Measurements from ENCODE around the gene C17orf114.
A peak's percentile ranks its signal among the peaks of the same experiment; 100 is the strongest.
"Not testable (repeated sequence)": the region's sequence is repeated elsewhere in the genome, so short reads cannot be mapped to it uniquely, and the experiment has no call there.

C17orf114 gene

DNA sequence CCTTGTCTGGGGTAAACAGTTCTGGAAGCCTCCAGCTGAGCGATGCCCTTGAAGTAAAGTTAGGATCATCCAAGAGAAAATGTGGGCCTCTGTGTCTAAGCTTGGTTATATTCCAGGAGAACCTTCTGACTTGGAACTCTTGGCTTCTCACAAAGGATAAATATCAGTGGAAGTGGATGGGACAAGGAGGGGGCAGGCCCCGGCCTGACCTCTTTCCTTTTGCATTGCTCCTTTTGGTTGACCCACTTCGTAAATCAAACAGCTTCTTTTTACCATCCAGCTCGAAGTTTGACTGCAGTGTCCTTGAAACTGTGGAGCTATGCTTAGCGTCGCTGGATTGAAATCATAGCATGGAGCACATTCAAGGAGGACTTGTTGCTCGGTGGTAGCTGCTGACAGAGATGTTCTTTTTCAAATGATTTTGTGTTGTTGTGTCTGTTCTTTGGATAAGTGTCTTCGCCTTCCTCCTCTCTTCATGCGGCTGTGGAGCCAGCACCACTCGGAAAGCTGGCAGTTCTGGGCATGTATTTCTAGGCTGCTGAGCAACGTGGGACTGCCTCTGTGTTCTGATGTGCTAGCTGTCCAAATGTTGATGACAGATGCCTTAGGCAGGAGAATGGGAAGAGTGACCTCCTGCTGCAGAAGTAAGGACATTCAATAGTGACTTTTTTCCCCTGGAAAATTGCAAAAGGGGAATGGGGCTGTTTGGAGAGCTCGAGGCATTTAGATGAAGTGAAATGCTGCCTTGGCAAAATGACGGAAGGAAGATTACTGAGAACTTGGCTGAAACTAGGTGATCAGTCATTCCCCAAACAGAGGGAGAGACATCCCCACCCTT, 35.6 kb upstream of the C17orf114 start:
- no peak for ATAC-seq (ENCODE audit: low read depth)
- DNase-seq = no peak
- H3K27ac Mint-ChIP-seq = no peak overlapping the region
- no peaks in the 10 kb centered on the region for H3K27me3 Mint-ChIP-seq
- peaks cover 50% of the 10 kb centered on the region for H3K4me1 Mint-ChIP-seq
- POLR2A ChIA-PET = no interaction called here
- H3K9me3 Mint-ChIP-seq = no peaks in the 10 kb centered on the region
- peaks cover 12% of the 10 kb centered on the region for H3K36me3 Mint-ChIP-seq
- H3K4me3 Mint-ChIP-seq = no peak overlapping the region

GRCh38 chr17:4836221-4836620, 34.1 kb upstream of the C17orf114 start:
- Mint-ChIP-seq H3K27ac (no peak overlapping the region), H3K9me3 (no peaks in the 10 kb centered on the region)
- no peak for ATAC-seq (ENCODE audit: low read depth)

GRCh38 chr17:4834681-4835020, 32.5 kb upstream of the C17orf114 start:
- DNase-seq (no peak), ATAC-seq (ENCODE audit: low read depth) (no peak)
- Mint-ChIP-seq H3K36me3 (peaks cover 12% of the 10 kb centered on the region), H3K4me1 (peaks cover 33% of the 10 kb centered on the region), H3K27me3 (no peaks in the 10 kb centered on the region), H3K27ac (peak overlapping the region; percentile 15), H3K9me3 (no peaks in the 10 kb centered on the region), H3K4me3 (peak overlapping the region; percentile 86)
- POLR2A ChIA-PET = interaction anchor here (2.0 kb wide), 1 partner anchor 125 kb away, joined by 6 read pairs; the partner anchor contains the start of gene ARRB2

More at GRCh38 chr17:4836221-4836620, 34.1 kb upstream of the C17orf114 start:
- H3K27me3 Mint-ChIP-seq = no peaks in the 10 kb centered on the region
- POLR2A ChIA-PET = no interaction called here
- peaks cover 12% of the 10 kb centered on the region for H3K36me3 Mint-ChIP-seq
- no peak for DNase-seq
- H3K4me1 Mint-ChIP-seq = peaks cover 47% of the 10 kb centered on the region
- no peak overlapping the region for H3K4me3 Mint-ChIP-seq

DNA sequence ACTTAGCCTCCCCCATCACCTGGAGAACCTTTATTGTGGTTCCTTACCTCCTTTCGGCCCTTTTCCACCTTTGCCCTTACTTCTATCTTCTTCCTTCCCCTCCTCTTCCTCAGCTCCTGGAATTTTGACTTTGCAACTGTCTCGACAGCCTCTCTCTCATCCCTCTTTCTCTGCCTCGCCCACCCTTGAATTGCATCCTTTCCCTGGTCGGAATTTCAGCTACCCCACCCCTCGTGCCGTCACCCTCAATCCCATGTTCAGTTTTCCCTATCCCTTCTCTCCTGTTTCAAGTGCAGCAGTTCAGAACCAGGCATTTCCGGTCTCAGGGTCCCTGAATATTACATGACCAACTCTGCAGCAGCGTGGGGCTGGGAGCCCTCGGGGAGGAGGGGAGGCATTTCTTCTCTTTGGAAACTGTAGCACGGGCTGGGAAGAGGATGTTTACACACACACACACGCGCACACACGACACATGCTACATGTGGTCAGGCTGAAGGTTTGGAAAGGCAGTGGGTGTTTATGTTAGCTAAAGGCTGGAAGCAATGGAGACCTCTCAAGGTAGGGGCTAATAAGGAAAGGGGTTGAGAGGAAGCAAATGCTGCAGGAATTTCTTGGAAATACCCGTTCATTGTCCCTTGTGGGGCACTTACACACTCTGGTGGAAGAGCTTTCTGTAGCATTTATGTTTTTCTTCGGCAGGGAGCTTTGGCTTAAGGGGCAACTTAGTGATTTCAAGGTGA, 32.0 kb upstream of the C17orf114 start:
- peak overlapping the region; percentile 86 for H3K4me3 Mint-ChIP-seq
- no peak for DNase-seq
- peaks cover 27% of the 10 kb centered on the region for H3K4me1 Mint-ChIP-seq
- no peaks in the 10 kb centered on the region for H3K27me3 Mint-ChIP-seq
- peaks cover 9% of the 10 kb centered on the region for H3K36me3 Mint-ChIP-seq
- no peak for ATAC-seq (ENCODE audit: low read depth)
- H3K9me3 Mint-ChIP-seq = no peaks in the 10 kb centered on the region
- peak overlapping the region; percentile 76 for H3K27ac Mint-ChIP-seq
- POLR2A ChIA-PET = interaction anchor here (0.7 to 2.0 kb wide), 4 partner anchors 26 to 124 kb away, joined by 3 to 6 read pairs (median 3); partner anchors contain the start of gene ARRB2

DNA sequence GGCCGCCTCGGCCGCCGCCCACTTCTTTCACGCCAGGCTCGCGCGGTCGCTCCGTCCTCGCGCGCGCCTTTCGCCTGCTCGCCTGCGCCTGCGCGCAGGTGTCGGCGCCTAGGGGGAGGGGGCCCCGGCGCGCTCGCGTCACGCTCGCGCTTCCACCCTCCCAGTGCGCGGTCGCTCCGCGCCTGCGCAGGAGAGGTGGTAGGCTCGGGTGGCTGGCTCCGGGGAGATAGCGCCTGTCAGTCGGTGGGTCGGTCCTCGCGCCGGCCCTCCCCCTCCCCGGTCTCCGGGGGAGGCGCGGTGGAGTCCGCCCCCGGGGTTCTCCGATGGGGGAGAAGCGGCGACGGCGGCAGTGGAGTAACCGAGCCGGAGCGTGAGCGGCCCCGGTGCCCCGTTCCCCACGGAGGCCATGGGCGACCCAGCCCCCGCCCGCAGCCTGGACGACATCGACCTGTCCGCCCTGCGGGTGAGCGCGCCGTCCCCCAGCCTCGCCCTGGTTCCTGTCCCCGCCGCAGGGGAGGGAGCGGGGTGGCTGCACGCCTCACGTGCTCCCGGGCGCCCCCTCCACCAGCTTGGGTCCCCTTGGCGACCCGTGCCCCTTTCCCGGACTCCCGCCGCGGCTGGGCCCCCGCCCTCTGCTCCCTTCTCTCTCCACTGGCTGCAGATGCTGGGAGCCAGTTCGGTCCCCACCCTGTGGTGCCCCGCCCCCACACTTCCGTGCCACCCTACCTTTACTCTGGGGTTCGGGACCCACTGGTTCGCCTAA, 31.2 kb upstream of the C17orf114 start, which contains the start of gene MINK1:
TSS of gene MINK1 (plus strand) at position 163 of the 763 bp plus-strand sequence. CDS start at position 407, 244 bp downstream.
- Mint-ChIP-seq H3K4me1 (peaks cover 27% of the 10 kb centered on the region), H3K36me3 (peaks cover 7% of the 10 kb centered on the region), H3K27me3 (no peaks in the 10 kb centered on the region), H3K4me3 (peak within 1 kb of the TSS; percentile 97), H3K27ac (peak within 1 kb of the TSS; percentile 88), H3K9me3 (no peaks in the 10 kb centered on the region)
- POLR2A ChIA-PET = interaction anchor here (0.7 to 2.0 kb wide), 4 partner anchors 26 to 123 kb away, joined by 3 to 6 read pairs (median 3); partner anchors contain the start of gene ARRB2
- DNase-seq = peak; percentile 92
- peak; percentile 92 for ATAC-seq (ENCODE audit: low read depth)

- H3K27me3 Mint-ChIP-seq; DNase-seq; H3K36me3 Mint-ChIP-seq; ATAC-seq (ENCODE audit: low read depth); H3K9me3 Mint-ChIP-seq: not testable (repeated sequence)
- Mint-ChIP-seq H3K27ac (peak overlapping the region; percentile 88), H3K4me1 (peaks cover 27% of the 10 kb centered on the region), H3K4me3 (peak overlapping the region; percentile 97)
- POLR2A ChIA-PET = interaction anchor here (1.3 to 1.5 kb wide), 2 partner anchors 25 to 44 kb away, joined by 3 read pairs; no protein-coding TSS in a partner anchor
These were observed 30.7 kb upstream of the C17orf114 start for GRCh38 chr17:4832829-4833177.

GRCh38 chr17:4827399-4827798, 25.3 kb upstream of the C17orf114 start:
- H3K9me3 Mint-ChIP-seq = no peaks in the 10 kb centered on the region
- H3K4me3 Mint-ChIP-seq = no peak overlapping the region
- H3K4me1 Mint-ChIP-seq = no peaks in the 10 kb centered on the region
- no peaks in the 10 kb centered on the region for H3K27me3 Mint-ChIP-seq
- no peak overlapping the region for H3K27ac Mint-ChIP-seq
- no peak for ATAC-seq (ENCODE audit: low read depth)
- no peak for DNase-seq
- POLR2A ChIA-PET = no interaction called here
- H3K36me3 Mint-ChIP-seq = no peaks in the 10 kb centered on the region

- peaks cover 1% of the 10 kb centered on the region for H3K36me3 Mint-ChIP-seq
- no peaks in the 10 kb centered on the region for H3K4me1 Mint-ChIP-seq
- no peak overlapping the region for H3K4me3 Mint-ChIP-seq
- H3K27me3 Mint-ChIP-seq = no peaks in the 10 kb centered on the region
- no peak overlapping the region for H3K27ac Mint-ChIP-seq
- ATAC-seq (ENCODE audit: low read depth) = no peak
- POLR2A ChIA-PET = no interaction called here
- DNase-seq = no peak
- H3K9me3 Mint-ChIP-seq = no peaks in the 10 kb centered on the region
These were observed 21.4 kb upstream of the C17orf114 start for GRCh38 chr17:4823373-4824089.

GRCh38 chr17:4822835-4823234, 20.7 kb upstream of the C17orf114 start:
- peaks cover 1% of the 10 kb centered on the region for H3K36me3 Mint-ChIP-seq

GRCh38 chr17:4818276-4818675, 16.1 kb upstream of the C17orf114 start:
- peaks cover 4% of the 10 kb centered on the region for H3K36me3 Mint-ChIP-seq
- no peak for DNase-seq
- POLR2A ChIA-PET = no interaction called here

More at GRCh38 chr17:4822835-4823234, 20.7 kb upstream of the C17orf114 start:
- Mint-ChIP-seq H3K27me3 (no peaks in the 10 kb centered on the region), H3K4me1 (no peaks in the 10 kb centered on the region), H3K4me3 (no peak overlapping the region), H3K27ac (no peak overlapping the region), H3K9me3 (no peaks in the 10 kb centered on the region)
- DNase-seq = no peak
- no peak for ATAC-seq (ENCODE audit: low read depth)
- POLR2A ChIA-PET = interaction anchor here (0.7 kb wide), 1 partner anchor 60 kb away, joined by 4 read pairs; no protein-coding TSS in a partner anchor

DNA sequence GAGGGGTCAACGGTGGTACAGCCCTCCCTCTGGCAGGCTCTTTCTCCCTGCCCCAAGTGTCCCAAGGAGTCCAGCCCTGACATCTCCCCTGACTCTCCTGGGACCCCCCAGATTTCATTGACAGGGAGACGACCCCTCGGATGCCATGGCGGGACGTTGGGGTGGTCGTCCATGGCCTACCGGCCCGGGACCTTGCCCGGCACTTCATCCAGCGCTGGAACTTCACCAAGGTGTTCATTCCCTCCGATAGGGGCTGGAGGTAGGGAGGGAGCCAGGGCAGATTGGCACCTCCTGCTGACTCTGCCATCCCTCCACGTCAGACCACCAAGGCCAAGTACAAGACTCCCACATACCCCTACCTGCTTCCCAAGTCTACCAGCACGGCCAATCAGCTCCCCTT, 14.7 kb upstream of the C17orf114 start:
- H3K9me3 Mint-ChIP-seq = no peaks in the 10 kb centered on the region
- H3K27me3 Mint-ChIP-seq = no peaks in the 10 kb centered on the region
- H3K27ac Mint-ChIP-seq = no peak overlapping the region
- DNase-seq (no peak), ATAC-seq (ENCODE audit: low read depth) (no peak)
- H3K4me1 Mint-ChIP-seq = no peaks in the 10 kb centered on the region
- H3K4me3 Mint-ChIP-seq = no peak overlapping the region
- peaks cover 4% of the 10 kb centered on the region for H3K36me3 Mint-ChIP-seq
- POLR2A ChIA-PET = no interaction called here

More at GRCh38 chr17:4818276-4818675, 16.1 kb upstream of the C17orf114 start:
- H3K4me1 Mint-ChIP-seq = no peaks in the 10 kb centered on the region
- no peaks in the 10 kb centered on the region for H3K27me3 Mint-ChIP-seq
- no peaks in the 10 kb centered on the region for H3K9me3 Mint-ChIP-seq
- ATAC-seq (ENCODE audit: low read depth) = no peak
- no peak overlapping the region for H3K27ac Mint-ChIP-seq
- H3K4me3 Mint-ChIP-seq = no peak overlapping the region

DNA sequence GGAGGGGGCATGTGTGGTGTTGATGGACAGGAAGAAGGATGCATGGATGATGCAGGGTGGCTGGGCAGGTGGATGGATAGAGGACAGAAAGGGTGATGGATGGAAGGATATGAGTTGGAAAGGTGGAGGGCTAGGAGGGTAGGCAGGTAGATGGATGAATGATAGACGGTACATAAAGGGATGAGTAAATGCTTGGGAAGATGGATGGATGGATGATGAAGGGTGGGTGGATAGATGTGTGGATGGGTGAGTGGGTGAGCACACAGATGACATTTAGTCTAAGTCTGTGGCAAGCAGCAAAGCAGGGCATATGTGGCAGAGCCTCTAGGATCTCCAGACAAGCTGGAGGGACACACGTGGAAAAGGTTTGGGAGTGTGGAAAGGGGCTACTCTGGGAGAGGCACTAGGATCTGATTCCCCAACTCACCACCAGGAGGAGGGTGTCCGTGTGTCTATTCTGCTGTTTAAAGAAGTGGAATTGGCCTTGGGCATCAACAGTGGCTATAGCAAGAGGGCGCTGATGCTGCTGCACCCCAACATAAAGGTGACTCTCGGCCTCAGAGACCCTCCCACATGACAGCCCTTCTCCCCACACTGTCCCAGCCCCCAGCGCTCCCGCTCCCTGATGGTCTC, 13.0 kb upstream of the C17orf114 start:
- Mint-ChIP-seq H3K4me1 (no peaks in the 10 kb centered on the region), H3K4me3 (no peak overlapping the region), H3K36me3 (peaks cover 7% of the 10 kb centered on the region), H3K27ac (no peak overlapping the region), H3K9me3 (no peaks in the 10 kb centered on the region), H3K27me3 (no peaks in the 10 kb centered on the region)
- POLR2A ChIA-PET = no interaction called here
- no peak for ATAC-seq (ENCODE audit: low read depth)
- DNase-seq = no peak
